Activated T-cell treated with anti-CD3 and anti-CD28 coated beads, Interleukin-2, amount 50 U/mL, for 1 hour (primary cell): ENCODE results near the gene PCDHGA1.
A peak's percentile ranks its signal among the peaks of the same experiment; 100 is the strongest.
"Not testable (repeated sequence)": the region's sequence is repeated elsewhere in the genome, so short reads cannot be mapped to it uniquely, and the experiment has no call there.

Source experiments
- DNase-seq: peaks from one replicate; pipeline ENCODE4 v3.0.0-alpha.2; 2020

Gene PCDHGA1

GRCh38 chr5:141383345-141383744, 53.0 kb downstream of the PCDHGA1 start:
- no peak for DNase-seq

GRCh38 chr5:141384471-141385267, 54.4 kb downstream of the PCDHGA1 start:
- no peak for DNase-seq

- DNase-seq: not testable (repeated sequence)
Observed at GRCh38 chr5:141387557-141388311, 57.4 kb downstream of the PCDHGA1 start, which contains the start of gene PCDHGB4. TSS of gene PCDHGB4 (plus strand) at chr5:141387698. CDS start at chr5:141387885, 187 bp downstream.

- no peak for DNase-seq
Observed at GRCh38 chr5:141388661-141389060, 58.3 kb downstream of the PCDHGA1 start.

GRCh38 chr5:141389153-141390042, 59.1 kb downstream of the PCDHGA1 start:
- no peak for DNase-seq

- DNase-seq: no peak
Observed at GRCh38 chr5:141392429-141393198, 62.3 kb downstream of the PCDHGA1 start, which contains the start of gene PCDHGA8. TSS of gene PCDHGA8 (plus strand) at chr5:141392633. CDS start at chr5:141392814, 181 bp downstream.

GRCh38 chr5:141393267-141393666, 63.0 kb downstream of the PCDHGA1 start:
- DNase-seq: no peak

- not testable (repeated sequence) for DNase-seq
Observed at GRCh38 chr5:141394401-141395187, 64.3 kb downstream of the PCDHGA1 start.

GRCh38 chr5:141397756-141398551, 67.6 kb downstream of the PCDHGA1 start, which contains the start of gene PCDHGB5:
TSS of gene PCDHGB5 (plus strand) at chr5:141397947. CDS start at chr5:141398128, 181 bp downstream.
- peak; percentile 42 for DNase-seq

- no peak for DNase-seq
Observed at GRCh38 chr5:141398608-141399007, 68.3 kb downstream of the PCDHGA1 start.

- no peak for DNase-seq
Observed at GRCh38 chr5:141399555-141400258, 69.4 kb downstream of the PCDHGA1 start.

GRCh38 chr5:141402553-141403243, 72.4 kb downstream of the PCDHGA1 start, which contains the start of gene PCDHGA9:
TSS of gene PCDHGA9 (plus strand) at chr5:141402778. CDS start at chr5:141402953, 175 bp downstream.
- no peak for DNase-seq

GRCh38 chr5:141403387-141403786, 73.1 kb downstream of the PCDHGA1 start:
- no peak for DNase-seq

- peak; percentile 36 for DNase-seq
Observed at GRCh38 chr5:141407790-141408505, 77.6 kb downstream of the PCDHGA1 start, which contains the start of gene PCDHGB6. TSS of gene PCDHGB6 (plus strand) at chr5:141408021. CDS start at chr5:141408203, 182 bp downstream.

GRCh38 chr5:141409598-141410306, 79.4 kb downstream of the PCDHGA1 start:
- DNase-seq: no peak

- DNase-seq: no peak
Observed at GRCh38 chr5:141411575-141411974, 81.3 kb downstream of the PCDHGA1 start.
